Ishikawa (cell line): ENCODE data around the gene ADAMTS15.

Experiments used
- CREB1 ChIP-seq: IDR thresholded peaks from 2 replicates; pipeline ENCODE4 v1.6.1; 2012; ENCODE audit warnings: low read depth
- MAX ChIP-seq: IDR thresholded peaks from 2 replicates; pipeline ENCODE4 v1.6.1; 2012
- NFIC ChIP-seq: IDR thresholded peaks from 2 replicates; pipeline ENCODE4 v1.6.1; 2012

- no peak for TF ChIP-seq CREB1
- TF ChIP-seq MAX, result no peak
- TF ChIP-seq NFIC, result no peak
Observed at GRCh38 chr11:130431801-130432200, 16.6 kb upstream of the ADAMTS15 start.
